GM21619 (cell line): Measurements from ENCODE around the gene NEO1.

Experiments
- ATAC-seq: cut with Tn5 transposase; IDR thresholded peaks from one replicate; pipeline ENCODE4 v1.9.1; 2021; ENCODE audit not compliant: unreplicated experiment

NEO1 gene

GRCh38 chr15:73030122-73030679 is 22.1 kb upstream of the NEO1 start:
- no peak for ATAC-seq

GRCh38 chr15:73031648-73032047 is 20.6 kb upstream of the NEO1 start:
- ATAC-seq, result no peak

- no peak for ATAC-seq
Measured at GRCh38 chr15:73033611-73034010, 18.7 kb upstream of the NEO1 start.

GRCh38 chr15:73034221-73034620 is 18.0 kb upstream of the NEO1 start:
- no peak for ATAC-seq

GRCh38 chr15:73035221-73035620 is 17.0 kb upstream of the NEO1 start:
- no peak for ATAC-seq

GRCh38 chr15:73038220-73038619 is 14.0 kb upstream of the NEO1 start:
- ATAC-seq, result no peak

GRCh38 chr15:73046073-73046472 is 6.2 kb upstream of the NEO1 start:
- no peak for ATAC-seq

GRCh38 chr15:73047882-73048281 is 4.4 kb upstream of the NEO1 start:
- no peak for ATAC-seq

GRCh38 chr15:73048624-73049295 is 3.5 kb upstream of the NEO1 start:
- no peak for ATAC-seq

GRCh38 chr15:73049564-73050215 is 2.6 kb upstream of the NEO1 start:
- ATAC-seq, result no peak

- no peak for ATAC-seq
Measured at GRCh38 chr15:73050561-73051295, 1.5 kb upstream of the NEO1 start.

- ATAC-seq, result no peak
Measured at GRCh38 chr15:73051391-73051806, 864 bp upstream of the NEO1 start.

GRCh38 chr15:73052653-73053397 is 562 bp downstream of the NEO1 start:
- ATAC-seq, result peak; percentile 12

GRCh38 chr15:73053398-73053723 is 1.1 kb downstream of the NEO1 start:
- no peak for ATAC-seq

- no peak for ATAC-seq
Measured at GRCh38 chr15:73054417-73054953, 2.2 kb downstream of the NEO1 start.

- no peak for ATAC-seq
Measured at GRCh38 chr15:73056460-73056859, 4.2 kb downstream of the NEO1 start.

GRCh38 chr15:73058437-73058836 is 6.2 kb downstream of the NEO1 start:
- no peak for ATAC-seq

GRCh38 chr15:73065114-73065513 is 12.9 kb downstream of the NEO1 start:
- ATAC-seq, result no peak

GRCh38 chr15:73069109-73069508 is 16.8 kb downstream of the NEO1 start:
- no peak for ATAC-seq

- ATAC-seq, result no peak
Measured at GRCh38 chr15:73072894-73073293, 20.6 kb downstream of the NEO1 start.

- no peak for ATAC-seq
Measured at GRCh38 chr15:73074241-73074640, 22.0 kb downstream of the NEO1 start.
